Measurements from ENCODE around the gene ZNF780A. TPM values are rescaled to one million over a fixed set of nuclear protein-coding genes. Genes with fewer than 3 reads are reported as not detected.

ZNF780A gene
- polyA plus RNA-seq, 1 donor from 2014 or later = 7.4 TPM

DNA sequence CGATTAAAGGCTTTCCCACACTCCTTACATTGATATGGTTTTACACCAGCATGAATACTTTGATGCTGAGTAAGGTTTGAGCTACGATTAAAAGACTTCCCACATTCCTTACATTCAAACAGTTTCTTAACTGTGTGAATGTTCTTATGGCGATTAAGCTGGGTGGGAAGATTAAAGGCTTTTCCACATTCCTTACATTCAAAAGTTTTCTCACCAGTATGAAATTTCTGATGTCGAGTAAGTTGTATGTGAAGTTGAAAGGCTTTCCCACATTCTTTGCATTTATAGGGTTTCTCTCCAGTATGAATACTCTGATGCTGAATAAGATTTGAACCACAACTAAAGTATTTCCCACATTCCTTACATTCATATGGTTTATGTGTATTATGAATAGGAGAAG is 54.7 kb downstream of the ZNF780A start:
- Histone ChIP-seq H4K20me1 (ENCODE audit: insufficient read depth) (no peaks in the 10 kb centered on the region), H3K79me2 (replicated peaks; ENCODE audit: insufficient read depth, low read length) (no peaks in the 10 kb centered on the region), H3K27me3 (ENCODE audit: insufficient read depth, low read depth, low read length) (no peaks in the 10 kb centered on the region), H3K27ac (ENCODE audit: low read length) (no peak overlapping the region), H3K4me2 (ENCODE audit: low read length) (no peak overlapping the region), H3F3A (ENCODE audit: insufficient read depth, low read length, poor library complexity, severe bottlenecking) (no peaks in the 10 kb centered on the region), H3K9me2 (ENCODE audit: insufficient read depth, low read length) (no peaks in the 10 kb centered on the region), H3K9me3 (ENCODE audit: low read length) (peaks cover 26% of the 10 kb centered on the region), H2AFZ (ENCODE audit: low read depth, low read length) (no peak overlapping the region), H3K9ac (ENCODE audit: low read length) (no peak overlapping the region), H3K4me3 (ENCODE audit: low read length) (no peak overlapping the region), H3K36me3 (ENCODE audit: insufficient read depth, low read length) (peaks cover 41% of the 10 kb centered on the region)
- TF ChIP-seq RAD21 (conservative IDR thresholded peaks at IDR 0.05) = no peak
- TF ChIP-seq, protein P1, sequence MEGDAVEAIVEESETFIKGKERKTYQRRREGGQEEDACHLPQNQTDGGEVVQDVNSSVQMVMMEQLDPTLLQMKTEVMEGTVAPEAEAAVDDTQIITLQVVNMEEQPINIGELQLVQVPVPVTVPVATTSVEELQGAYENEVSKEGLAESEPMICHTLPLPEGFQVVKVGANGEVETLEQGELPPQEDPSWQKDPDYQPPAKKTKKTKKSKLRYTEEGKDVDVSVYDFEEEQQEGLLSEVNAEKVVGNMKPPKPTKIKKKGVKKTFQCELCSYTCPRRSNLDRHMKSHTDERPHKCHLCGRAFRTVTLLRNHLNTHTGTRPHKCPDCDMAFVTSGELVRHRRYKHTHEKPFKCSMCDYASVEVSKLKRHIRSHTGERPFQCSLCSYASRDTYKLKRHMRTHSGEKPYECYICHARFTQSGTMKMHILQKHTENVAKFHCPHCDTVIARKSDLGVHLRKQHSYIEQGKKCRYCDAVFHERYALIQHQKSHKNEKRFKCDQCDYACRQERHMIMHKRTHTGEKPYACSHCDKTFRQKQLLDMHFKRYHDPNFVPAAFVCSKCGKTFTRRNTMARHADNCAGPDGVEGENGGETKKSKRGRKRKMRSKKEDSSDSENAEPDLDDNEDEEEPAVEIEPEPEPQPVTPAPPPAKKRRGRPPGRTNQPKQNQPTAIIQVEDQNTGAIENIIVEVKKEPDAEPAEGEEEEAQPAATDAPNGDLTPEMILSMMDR (IDR thresholded peaks at IDR 0.05; ENCODE audit: poor library complexity, severe bottlenecking) = no peak
- TF ChIP-seq TAF1 (IDR thresholded peaks at IDR 0.05; ENCODE audit: low read depth) = no peak
- TF ChIP-seq POLR2AphosphoS5 (IDR thresholded peaks at IDR 0.05) = no peak
- TF ChIP-seq MXI1 (conservative IDR thresholded peaks at IDR 0.05; ENCODE audit: poor library complexity, severe bottlenecking) = no peak
- no peak for TF ChIP-seq EZH2 (IDR thresholded peaks at IDR 0.05; ENCODE audit: borderline replicate concordance, insufficient read depth, low read length, poor library complexity, severe bottlenecking)
- TF ChIP-seq, protein P2, sequence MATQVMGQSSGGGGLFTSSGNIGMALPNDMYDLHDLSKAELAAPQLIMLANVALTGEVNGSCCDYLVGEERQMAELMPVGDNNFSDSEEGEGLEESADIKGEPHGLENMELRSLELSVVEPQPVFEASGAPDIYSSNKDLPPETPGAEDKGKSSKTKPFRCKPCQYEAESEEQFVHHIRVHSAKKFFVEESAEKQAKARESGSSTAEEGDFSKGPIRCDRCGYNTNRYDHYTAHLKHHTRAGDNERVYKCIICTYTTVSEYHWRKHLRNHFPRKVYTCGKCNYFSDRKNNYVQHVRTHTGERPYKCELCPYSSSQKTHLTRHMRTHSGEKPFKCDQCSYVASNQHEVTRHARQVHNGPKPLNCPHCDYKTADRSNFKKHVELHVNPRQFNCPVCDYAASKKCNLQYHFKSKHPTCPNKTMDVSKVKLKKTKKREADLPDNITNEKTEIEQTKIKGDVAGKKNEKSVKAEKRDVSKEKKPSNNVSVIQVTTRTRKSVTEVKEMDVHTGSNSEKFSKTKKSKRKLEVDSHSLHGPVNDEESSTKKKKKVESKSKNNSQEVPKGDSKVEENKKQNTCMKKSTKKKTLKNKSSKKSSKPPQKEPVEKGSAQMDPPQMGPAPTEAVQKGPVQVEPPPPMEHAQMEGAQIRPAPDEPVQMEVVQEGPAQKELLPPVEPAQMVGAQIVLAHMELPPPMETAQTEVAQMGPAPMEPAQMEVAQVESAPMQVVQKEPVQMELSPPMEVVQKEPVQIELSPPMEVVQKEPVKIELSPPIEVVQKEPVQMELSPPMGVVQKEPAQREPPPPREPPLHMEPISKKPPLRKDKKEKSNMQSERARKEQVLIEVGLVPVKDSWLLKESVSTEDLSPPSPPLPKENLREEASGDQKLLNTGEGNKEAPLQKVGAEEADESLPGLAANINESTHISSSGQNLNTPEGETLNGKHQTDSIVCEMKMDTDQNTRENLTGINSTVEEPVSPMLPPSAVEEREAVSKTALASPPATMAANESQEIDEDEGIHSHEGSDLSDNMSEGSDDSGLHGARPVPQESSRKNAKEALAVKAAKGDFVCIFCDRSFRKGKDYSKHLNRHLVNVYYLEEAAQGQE (IDR thresholded peaks at IDR 0.05; ENCODE audit: borderline replicate concordance) = no peak
- TF ChIP-seq EP300 (conservative IDR thresholded peaks at IDR 0.05; ENCODE audit: poor library complexity, severe bottlenecking) = no peak
- no peak for TF ChIP-seq SMC3 (conservative IDR thresholded peaks at IDR 0.05; ENCODE audit: poor library complexity)

DNA sequence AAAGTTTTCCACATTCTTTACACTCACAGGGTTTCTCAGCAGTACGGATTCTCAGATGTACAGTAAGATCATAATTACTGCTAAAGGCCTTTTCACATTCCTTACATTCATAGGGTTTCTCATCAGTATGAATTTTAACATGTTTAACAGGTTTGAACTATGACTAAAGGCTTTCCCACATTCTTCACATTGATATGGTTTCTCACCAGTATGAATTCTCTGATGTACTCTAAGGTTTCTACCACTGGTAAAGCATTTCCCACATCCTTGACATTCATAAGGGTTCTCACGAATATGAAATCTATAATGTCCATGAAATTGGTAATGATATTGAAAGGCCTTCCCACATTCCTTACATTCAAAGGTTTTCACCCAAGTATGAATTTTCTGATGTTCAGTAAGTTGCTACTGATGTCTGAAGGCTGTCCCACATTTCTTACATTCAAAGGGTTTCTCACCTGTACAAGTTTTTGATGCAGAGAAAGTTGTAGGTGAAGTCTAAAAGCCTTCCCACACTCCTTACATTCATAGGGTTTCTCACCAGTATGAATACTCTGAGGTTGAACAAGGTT is 56.7 kb downstream of the ZNF780A start:
- H3K4me2 ChIP-seq (ENCODE audit: low read length) = no peak overlapping the region
- H3K9me3 ChIP-seq (ENCODE audit: low read length) = peaks cover 38% of the 10 kb centered on the region
- H2AFZ ChIP-seq (ENCODE audit: low read depth, low read length) = no peak overlapping the region
- no peaks in the 10 kb centered on the region for H3K9me2 ChIP-seq (ENCODE audit: insufficient read depth, low read length)
- H3K9ac ChIP-seq (ENCODE audit: low read length) = no peak overlapping the region
- H3K79me2 ChIP-seq (replicated peaks; ENCODE audit: insufficient read depth, low read length) = no peaks in the 10 kb centered on the region
- peaks cover 45% of the 10 kb centered on the region for H3K36me3 ChIP-seq (ENCODE audit: insufficient read depth, low read length)
- TF ChIP-seq TAF1 (IDR thresholded peaks at IDR 0.05; ENCODE audit: low read depth) = no peak
- TF ChIP-seq SMC3 (conservative IDR thresholded peaks at IDR 0.05; ENCODE audit: poor library complexity) = no peak
- TF ChIP-seq, protein P2 (IDR thresholded peaks at IDR 0.05; ENCODE audit: borderline replicate concordance) = no peak
- TF ChIP-seq EP300 (conservative IDR thresholded peaks at IDR 0.05; ENCODE audit: poor library complexity, severe bottlenecking) = no peak
- TF ChIP-seq, protein P1 (IDR thresholded peaks at IDR 0.05; ENCODE audit: poor library complexity, severe bottlenecking) = no peak
- TF ChIP-seq POLR2AphosphoS5 (IDR thresholded peaks at IDR 0.05) = no peak
- no peak for TF ChIP-seq EZH2 (IDR thresholded peaks at IDR 0.05; ENCODE audit: borderline replicate concordance, insufficient read depth, low read length, poor library complexity, severe bottlenecking)
- H4K20me1 ChIP-seq (ENCODE audit: insufficient read depth) = no peaks in the 10 kb centered on the region
- no peak overlapping the region for H3K4me3 ChIP-seq (ENCODE audit: low read length)
- no peaks in the 10 kb centered on the region for H3K27me3 ChIP-seq (ENCODE audit: insufficient read depth, low read depth, low read length)
- no peaks in the 10 kb centered on the region for H3F3A ChIP-seq (ENCODE audit: insufficient read depth, low read length, poor library complexity, severe bottlenecking)
- no peak overlapping the region for H3K27ac ChIP-seq (ENCODE audit: low read length)

All from neural cell (in vitro differentiated cells).